ENCODE data around the gene ABLIM2.

The ABLIM2 gene

GRCh38 chr4:8103421-8104390 is 54.9 kb downstream of the ABLIM2 start:
- no peak for DNase-seq (ENCODE audit: low spot score)

DNA sequence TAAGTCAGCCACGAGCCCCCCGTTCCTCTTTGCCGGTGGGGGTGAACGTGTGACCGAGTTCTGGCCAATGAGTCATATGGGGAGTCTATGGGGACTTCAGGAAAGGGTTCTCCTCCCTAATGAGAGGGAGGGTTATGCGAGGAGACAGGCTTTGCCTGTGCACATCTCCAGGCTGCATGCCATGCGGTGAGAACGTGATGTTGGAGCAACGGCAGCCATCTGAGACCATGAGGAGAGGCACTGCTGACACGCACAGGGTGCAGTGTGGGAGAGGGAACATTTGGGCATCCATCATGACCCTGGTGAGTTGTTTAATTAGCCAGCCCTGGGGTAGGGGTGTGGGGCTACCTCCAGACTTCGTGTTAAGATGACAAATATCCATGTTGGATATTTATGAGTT is 55.8 kb downstream of the ABLIM2 start:
- no peak for DNase-seq (ENCODE audit: low spot score)

DNA sequence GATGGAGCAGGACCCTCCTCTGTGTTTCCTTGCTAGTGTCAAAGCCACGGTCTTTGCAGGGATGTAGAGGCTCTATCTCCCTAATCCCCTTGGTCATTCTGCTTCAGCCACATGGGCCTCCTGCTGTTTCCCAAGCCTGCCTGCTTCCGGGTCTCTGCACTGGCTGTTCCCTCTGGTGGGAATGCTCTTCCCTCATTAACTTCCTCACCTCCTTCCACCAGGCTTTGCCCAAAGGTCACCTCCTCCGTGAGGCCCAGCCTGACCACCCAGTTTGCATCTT is 56.6 kb downstream of the ABLIM2 start:
- no peak for DNase-seq (ENCODE audit: low spot score)

DNA sequence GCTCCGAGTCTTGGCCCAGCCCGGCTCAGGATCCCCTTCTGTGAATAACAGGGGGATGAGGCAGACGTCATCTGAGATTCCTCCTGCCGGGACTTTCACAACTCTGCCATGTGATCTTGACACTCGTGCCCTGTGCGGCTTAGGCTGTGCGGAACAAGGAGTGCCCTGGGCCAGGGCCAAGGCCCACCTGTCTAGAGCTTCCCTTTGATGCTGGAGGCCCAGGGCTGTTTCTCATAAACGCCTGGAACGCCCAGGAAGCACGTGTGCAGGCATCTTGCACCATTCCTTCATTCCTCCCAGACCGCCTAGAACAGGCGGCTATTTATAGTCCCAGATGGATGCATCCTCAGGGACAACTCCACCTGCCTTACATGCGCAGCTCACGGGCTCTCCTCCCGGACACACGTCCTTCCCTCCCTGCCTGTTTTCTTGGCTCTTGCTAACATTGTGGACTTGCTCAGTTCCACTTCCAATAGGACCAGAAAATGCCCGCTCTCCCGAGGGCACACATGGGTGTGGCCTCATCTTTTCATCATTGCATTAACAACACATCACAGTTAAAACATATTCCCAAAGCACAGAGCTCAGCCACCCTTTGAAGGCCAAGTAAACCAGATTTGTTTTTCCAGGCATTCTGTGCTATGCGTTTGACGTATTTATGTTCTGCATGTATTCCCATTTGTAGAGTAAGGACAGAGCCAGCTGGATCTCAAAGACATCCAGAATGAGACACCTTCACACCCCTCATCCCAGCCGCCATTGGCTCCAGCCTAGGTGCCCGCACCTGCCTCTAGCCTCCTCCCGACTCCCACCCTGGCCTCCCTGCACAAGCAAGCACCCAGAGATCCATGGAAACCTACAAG is 57.2 kb downstream of the ABLIM2 start:
- no peak for DNase-seq (ENCODE audit: low spot score)

GRCh38 chr4:8099981-8100464 is 58.6 kb downstream of the ABLIM2 start:
- DNase-seq (ENCODE audit: low spot score), result peak; percentile 26

DNA sequence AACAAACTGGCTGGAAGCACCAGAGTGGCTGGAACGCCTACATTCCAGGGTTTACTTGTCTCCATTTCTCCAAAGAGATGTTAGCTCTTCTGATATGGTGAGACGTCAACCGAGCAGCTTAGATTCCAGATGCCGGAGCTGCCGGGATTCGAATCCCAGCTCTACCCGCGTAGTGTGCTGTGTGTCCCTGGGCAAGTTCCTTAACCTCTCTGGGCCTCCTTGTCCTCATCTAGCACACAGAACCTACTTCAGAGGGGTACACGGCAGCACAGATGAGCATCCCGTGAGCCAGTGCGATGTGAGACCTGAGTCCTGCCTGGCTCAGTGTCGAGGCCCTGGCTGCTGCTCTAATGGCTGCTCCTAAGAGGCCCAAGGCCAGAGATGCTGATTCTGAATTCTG is 60.1 kb downstream of the ABLIM2 start:
- no peak for DNase-seq (ENCODE audit: low spot score)

DNA sequence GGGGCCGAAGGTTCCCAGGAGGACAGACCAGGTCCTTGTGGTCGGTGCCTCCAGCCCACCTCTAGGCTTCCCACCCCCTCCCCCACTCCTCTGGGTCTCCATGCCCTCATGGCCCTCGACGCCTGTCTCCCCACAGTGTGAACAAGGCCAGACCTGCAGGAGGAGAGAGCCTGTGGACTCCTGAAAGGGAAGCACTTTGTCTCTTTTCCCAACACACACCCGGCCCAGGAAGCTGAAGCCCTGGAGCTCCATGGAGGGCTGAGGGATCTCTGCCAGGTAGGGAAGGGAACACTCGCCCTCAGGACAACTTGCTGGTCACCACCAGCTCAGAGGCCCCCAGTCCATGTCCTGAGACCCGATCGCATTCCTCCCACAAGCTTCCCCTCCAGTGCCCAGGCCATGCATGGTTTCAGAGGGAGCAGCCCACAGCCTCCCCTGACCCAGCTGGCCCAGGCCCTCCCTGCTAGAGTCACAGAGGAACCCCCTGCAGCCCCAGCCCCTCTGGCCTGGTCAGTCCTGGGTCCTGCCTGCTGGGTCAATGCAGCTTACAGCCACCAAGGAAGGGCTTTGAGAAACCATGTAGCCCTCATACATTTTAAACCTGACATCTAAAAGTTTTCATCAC is 60.8 kb downstream of the ABLIM2 start:
- no peak for DNase-seq (ENCODE audit: low spot score)

GRCh38 chr4:8097141-8097541 is 61.5 kb downstream of the ABLIM2 start:
- no peak for DNase-seq (ENCODE audit: low spot score)

DNA sequence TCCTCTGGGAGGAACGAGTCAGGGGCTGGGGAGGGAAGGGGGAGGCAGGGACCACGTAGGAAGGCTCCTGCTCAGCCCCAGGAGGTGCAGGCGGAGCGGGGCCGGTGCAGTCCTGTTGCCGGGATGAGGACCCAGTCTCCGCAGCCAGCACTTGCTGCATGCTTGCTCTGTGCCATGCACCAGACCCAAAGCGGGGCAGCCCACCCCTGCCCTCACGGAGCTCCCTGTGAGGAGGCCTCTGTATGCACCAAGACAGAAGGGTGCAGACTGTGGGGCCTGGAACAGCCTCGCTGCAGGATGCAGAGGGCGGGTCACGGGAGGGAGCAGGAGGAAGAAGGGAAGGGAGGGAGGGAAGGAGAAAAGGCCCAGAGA is 61.9 kb downstream of the ABLIM2 start:
- no peak for DNase-seq (ENCODE audit: low spot score)

GRCh38 chr4:8095956-8096689 is 62.5 kb downstream of the ABLIM2 start:
- peak; percentile 47 for DNase-seq (ENCODE audit: low spot score)

GRCh38 chr4:8093587-8094274 is 64.9 kb downstream of the ABLIM2 start:
- peak; percentile 12 for DNase-seq (ENCODE audit: low spot score)

- DNase-seq (ENCODE audit: low spot score), result no peak
Measured at GRCh38 chr4:8092282-8092681, 66.3 kb downstream of the ABLIM2 start.

GRCh38 chr4:8090744-8091301 is 67.8 kb downstream of the ABLIM2 start:
- no peak for DNase-seq (ENCODE audit: low spot score)

DNA sequence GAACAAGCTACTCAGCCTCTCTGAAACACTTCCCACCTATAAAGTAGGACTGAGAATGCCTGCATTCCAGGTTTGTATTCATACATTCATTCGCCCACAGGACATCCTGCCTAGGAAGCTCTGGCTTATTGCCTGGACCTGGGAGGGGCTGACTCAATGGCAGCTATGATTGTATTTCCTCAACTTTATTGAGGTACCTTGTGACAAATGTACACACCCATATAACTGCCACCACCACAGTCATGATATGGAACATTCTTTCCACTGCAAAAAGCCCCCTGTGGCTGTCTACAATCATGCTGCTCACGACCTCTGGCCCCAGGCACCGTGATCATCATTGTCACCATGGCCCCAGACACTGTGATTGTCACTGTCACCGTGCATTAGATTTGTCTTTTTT is 68.3 kb downstream of the ABLIM2 start:
- DNase-seq (ENCODE audit: low spot score), result peak; percentile 86

- no peak for DNase-seq (ENCODE audit: low spot score)
Measured at GRCh38 chr4:8089862-8090261, 68.8 kb downstream of the ABLIM2 start.

DNA sequence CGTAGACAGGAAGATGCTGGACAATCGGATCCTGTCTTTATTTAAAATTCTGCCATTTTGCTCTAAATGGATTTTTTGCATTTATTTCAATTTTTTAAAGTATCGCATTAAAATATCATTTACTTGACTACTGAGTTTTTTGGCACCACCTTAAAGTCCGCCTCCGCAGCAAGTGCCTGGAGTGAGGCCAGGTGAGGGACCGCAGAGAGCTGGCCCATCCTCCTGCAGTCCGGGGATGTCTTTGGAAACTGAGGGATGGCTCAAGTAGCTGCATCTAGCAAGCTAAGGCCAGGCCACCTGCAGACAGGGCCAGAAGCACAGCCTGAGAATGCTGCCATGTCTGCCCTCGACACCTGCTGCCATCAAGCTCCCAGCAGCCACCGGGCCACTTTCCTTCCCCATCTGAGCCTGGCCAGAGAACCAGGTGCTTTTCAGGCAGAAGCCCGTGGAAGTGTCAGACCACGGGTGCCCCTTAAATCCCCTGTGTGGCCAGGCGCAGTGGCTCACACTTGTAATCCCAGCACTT is 69.6 kb downstream of the ABLIM2 start:
- DNase-seq (ENCODE audit: low spot score), result no peak

- no peak for DNase-seq (ENCODE audit: low spot score)
Measured at GRCh38 chr4:8087921-8088495, 70.6 kb downstream of the ABLIM2 start.

DNA sequence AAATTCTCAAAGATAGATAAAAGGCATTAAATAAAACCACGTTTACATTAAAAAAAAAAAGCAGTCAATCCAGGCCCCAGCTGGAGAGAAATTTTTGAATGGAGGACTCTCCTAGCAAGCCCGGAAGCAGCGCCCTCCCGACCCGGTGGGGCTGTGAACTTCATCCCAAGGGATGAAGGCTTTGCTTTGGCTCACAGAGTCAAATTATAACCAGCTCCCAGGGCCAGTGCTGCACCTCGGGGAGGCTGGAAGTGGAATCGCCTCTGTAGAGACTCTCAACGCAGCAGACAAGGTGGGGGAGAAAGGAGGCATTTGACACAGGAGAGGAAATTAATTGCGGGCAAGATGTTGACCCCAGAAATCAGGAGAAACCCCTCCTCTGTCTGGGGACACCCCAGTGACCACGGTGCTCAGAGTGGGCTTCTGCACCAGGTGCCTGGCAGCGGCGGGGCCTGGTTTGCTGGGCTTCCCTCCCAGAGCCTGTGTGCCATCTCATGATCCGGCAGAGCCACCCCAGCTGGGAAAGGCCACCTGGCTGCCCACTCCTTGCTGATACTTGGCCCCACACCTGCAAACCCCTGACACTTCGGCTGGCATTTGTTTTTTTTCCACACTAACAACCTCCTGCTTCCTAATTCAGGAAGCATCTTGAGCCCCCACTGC is 71.7 kb downstream of the ABLIM2 start:
- no peak for DNase-seq (ENCODE audit: low spot score)

GRCh38 chr4:8085491-8086117 is 73.0 kb downstream of the ABLIM2 start:
- DNase-seq (ENCODE audit: low spot score), result no peak

Data from kidney capillary endothelial cell (primary cell).